SW 1271 (cell line): ENCODE measurements around the gene CNTN4.

Experiments
- DNase-seq, 2 experiments: peaks; one replicate each; lab custom pipeline; 2025; lab: John Stamatoyannopoulos, UW

CNTN4 gene

GRCh38 chr3:2392981-2393380 is 294.3 kb downstream of the CNTN4 start:
- DNase-seq, result no peak

- no peak for DNase-seq
Measured at GRCh38 chr3:2415083-2415482, 316.4 kb downstream of the CNTN4 start.

DNA sequence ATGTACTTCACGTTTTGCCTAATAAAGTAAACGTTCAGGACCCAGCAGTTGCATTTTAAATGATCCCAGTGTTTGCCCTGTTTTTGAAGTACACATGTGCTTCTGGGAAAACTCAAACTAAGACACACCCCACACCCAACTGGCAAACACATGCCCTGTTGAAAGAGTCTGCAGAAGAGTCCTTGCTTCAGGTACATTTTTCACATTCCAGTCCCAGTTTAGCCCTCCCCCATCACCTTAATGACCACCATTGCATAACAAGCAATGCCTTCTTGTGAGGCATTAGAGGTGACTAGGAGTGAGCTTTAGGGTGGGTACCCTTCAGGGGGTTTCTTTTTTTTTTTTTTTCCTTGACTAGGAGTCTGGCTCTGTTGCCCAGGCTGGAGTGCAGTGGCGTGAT is 322.3 kb downstream of the CNTN4 start:
- DNase-seq, result no peak

GRCh38 chr3:2423143-2423542 is 324.5 kb downstream of the CNTN4 start:
- no peak for DNase-seq

- no peak for DNase-seq
Measured at GRCh38 chr3:2441558-2441957, 342.9 kb downstream of the CNTN4 start.

DNA sequence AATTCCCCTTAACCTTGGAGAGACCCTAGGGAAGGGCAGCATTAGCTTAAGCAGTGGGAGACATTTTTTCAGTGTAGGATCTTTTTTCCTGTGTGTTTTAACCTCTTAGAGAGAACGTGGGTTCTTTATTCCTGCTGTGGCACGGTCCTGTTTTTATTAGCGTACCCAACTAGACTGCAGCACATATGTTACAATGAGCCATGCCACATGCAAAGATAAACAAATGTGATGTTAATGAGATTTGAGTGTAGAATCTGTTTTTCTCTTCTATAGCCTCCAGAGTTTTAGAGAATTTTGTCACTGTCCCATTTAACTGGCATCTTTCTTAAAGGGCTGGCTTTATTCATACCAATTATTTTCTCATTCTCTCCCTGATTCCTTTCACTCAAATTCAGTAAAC is 347.5 kb downstream of the CNTN4 start:
- no peak for DNase-seq

GRCh38 chr3:2452249-2452648 is 353.6 kb downstream of the CNTN4 start:
- DNase-seq, result no peak

GRCh38 chr3:2454865-2455264 is 356.2 kb downstream of the CNTN4 start:
- DNase-seq, result no peak

- no peak for DNase-seq
Measured at GRCh38 chr3:2456788-2457187, 358.1 kb downstream of the CNTN4 start.

- DNase-seq, result no peak
Measured at GRCh38 chr3:2458816-2459215, 360.1 kb downstream of the CNTN4 start.

- no peak for DNase-seq
Measured at GRCh38 chr3:2465842-2466241, 367.2 kb downstream of the CNTN4 start.

DNA sequence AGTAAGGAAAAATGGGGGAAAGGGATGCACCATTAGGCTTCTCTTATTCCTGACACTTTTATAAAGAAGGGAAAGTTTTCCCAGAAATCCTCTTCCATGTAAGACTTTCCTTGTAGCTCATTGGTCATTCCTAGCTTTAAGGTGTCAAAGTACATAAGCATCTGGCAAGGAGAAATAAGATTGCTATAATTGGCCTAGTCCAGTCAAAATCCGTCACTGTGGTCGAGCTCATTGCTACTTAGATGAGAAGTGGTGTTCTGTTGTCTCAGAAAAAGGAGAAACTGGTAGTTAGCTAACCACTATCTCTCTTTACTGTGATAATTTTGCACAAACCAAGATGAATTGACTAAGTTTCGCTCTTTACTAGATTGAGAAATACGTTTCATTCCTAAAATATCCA is 370.1 kb downstream of the CNTN4 start:
- DNase-seq, result no peak

GRCh38 chr3:2476996-2477395 is 378.3 kb downstream of the CNTN4 start:
- no peak for DNase-seq

DNA sequence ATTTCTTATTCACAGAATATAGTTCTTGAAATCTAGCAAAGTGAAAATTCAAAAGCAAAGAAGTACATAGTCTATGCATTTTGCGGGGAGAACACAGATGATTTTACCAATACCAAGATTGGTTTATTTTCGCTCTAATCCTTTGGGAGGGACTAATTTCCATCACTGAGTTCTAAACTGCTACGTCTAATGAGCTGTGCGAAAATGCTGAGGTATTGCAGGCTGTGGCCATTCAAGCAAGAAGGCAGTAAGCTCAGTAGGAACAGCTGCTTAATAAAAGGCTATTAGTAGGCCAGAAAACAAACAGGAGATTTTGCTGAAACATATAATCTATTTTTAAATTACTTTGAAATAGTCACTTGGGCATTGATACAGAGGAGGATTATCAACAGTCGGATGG is 379.0 kb downstream of the CNTN4 start:
- DNase-seq, result no peak

DNA sequence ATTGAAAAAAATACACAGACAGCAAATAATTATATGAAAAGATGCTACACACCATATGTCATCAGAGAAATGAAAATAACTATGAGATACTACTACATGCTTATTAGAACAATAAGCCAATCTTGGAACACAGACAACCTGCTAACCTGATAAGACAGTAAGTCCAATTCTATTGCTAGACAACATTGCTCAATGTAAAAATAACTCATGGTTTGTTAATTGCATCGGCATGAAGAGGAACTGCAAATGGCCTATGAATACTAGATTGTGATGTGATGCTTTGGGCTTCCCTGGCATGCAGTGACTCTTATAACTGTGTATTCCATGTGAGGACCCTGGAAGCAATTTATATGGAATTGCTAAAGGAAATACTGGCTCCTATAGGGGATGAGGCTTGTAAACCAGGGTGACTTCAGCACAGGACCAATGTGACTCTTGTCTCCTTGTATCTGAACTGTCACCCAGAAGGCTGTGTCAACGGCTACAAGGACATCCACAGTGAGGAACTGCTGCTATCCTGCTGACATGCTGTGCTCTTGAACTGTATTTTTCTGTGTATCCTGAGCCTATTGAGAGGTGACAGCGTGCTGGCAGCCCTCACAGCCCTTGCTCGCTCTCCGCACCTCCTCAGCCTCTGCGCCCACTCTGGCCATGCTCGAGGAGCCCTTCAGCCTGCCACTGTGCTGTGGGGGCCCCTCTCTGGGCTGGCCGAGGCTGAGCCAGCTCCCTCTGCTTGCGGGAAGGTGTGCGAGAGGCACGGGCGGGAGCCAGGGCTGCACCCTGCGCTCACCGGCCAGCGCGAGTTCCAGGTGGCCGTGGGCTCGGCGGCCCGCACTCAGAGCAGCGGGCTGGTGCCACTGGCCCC is 385.7 kb downstream of the CNTN4 start:
- DNase-seq, result no peak

DNA sequence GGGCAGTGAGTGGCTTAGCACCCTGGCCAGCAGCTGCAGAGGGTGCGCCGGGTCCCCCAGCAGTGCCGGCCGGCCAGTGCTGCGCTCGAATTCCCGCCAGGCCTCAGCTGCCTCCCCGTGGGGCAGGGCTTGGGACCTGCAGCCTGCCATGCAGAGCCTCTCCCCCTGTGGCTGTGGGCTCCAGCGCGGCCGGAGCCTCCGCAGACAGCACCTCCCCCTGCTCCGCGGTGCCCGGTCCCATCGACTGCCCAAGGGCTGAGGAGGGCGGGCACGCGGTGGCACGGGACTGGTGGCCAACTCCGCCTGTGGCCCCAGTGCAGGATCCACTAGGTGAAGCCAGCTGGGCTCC is 386.3 kb downstream of the CNTN4 start:
- no peak for DNase-seq

DNA sequence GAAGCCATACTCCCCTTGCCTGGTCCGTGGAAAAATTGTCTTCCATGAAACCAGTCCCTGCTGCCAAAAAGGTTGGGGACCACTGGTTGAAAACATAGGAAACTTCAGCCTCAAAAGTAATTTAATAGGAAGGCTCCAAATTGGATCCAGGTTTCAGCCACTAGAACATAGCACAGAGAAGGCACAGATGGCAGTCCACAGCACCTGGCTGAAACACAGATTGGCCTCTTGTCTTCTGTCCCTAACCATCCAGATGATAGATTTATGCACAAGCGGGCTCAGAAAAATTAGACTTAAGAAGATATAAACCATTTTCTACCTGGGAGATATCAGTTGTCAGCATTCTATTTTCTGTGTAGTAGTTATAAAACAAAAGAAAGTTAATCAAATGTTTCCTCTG is 397.1 kb downstream of the CNTN4 start:
- DNase-seq, result no peak

- no peak for DNase-seq
Measured at GRCh38 chr3:2504912-2505311, 406.2 kb downstream of the CNTN4 start.

DNA sequence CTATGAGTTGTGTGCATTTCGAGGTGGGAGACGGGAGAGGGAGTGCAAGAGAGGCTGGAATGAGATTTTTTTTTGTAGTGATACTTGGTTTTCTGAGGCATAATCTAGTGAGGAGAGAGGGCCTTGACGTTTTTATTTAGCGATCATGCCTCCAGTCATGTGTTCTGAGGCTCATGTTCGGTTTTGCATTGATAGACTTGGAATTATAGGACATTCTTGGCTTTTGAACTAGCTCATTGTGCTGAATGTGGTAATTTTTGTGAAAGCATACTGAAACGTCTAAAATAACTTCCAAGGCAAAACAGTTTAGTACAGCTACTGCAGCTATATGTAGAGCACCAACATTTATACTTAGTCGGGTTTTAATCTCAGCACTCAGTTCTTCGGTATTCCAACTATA is 408.1 kb downstream of the CNTN4 start:
- DNase-seq, result no peak

GRCh38 chr3:2510591-2511145 is 412.0 kb downstream of the CNTN4 start:
- no peak for DNase-seq

DNA sequence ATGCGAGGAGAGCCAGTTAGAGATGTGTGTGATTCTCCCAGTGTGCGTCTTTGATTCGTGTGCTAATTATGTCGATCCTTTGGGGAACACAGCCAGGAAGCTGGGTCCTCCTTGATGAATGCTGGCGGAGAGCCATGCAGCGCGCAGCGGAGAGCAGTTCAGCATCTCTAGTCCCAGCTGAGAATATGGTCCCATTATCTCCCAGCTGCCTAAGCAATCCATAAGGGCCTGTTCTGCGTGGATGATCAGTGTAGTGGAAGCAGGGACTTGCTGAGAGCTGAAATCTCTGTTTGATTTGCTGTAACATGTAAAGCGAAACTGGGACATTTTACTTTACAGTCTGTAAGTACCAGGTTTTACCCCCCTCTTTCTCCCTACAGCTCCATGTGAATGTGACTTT is 412.7 kb downstream of the CNTN4 start:
- no peak for DNase-seq

- no peak for DNase-seq
Measured at GRCh38 chr3:2512881-2513280, 414.2 kb downstream of the CNTN4 start.

- no peak for DNase-seq
Measured at GRCh38 chr3:2513986-2514385, 415.3 kb downstream of the CNTN4 start.
